AG04449 (cell line): ENCODE measurements around the gene SND1.

Experiments
- CTCF ChIA-PET: fragments of 350-600 bp; formaldehyde crosslinking; extraction: SDS; loops from one replicate; lab custom pipeline; 2021; ENCODE audit warnings: antibody characterized with exemption; lab: Yijun Ruan, JAX
- POLR2A ChIA-PET: fragments of 400-600, 350-600 bp; formaldehyde crosslinking; extraction: SDS; loops from one replicate; lab custom pipeline; 2020; ENCODE audit warnings: antibody characterized with exemption, inconsistent platforms; lab: Yijun Ruan, JAX
- DNase-seq: peaks from one replicate; pipeline ENCODE4 v3.0.0-alpha.2; 2010; ENCODE audit warnings: low read depth, low spot score
- H3K4me3 ChIP-seq: 2 replicates; pipeline ENCODE4 v1.5.1; 2011; ENCODE audit warnings: low read depth, mild to moderate bottlenecking, control low read depth, low read length
- TF ChIP-seq, protein P1 (sequence below): IDR thresholded peaks from one replicate; pipeline ENCODE4 v1.5.1; 2011; ENCODE audit warnings: mild to moderate bottlenecking, moderate library complexity, low read length, control low read depth, inconsistent platforms; ENCODE audit not compliant: insufficient read depth; ENCODE audit errors: missing control alignments

SND1 gene

GRCh38 chr7:127871226-127871625, 219.2 kb downstream of the SND1 start:
- POLR2A ChIA-PET = no interaction called here
- H3K4me3 ChIP-seq = no peak overlapping the region
- TF ChIP-seq, protein P1, sequence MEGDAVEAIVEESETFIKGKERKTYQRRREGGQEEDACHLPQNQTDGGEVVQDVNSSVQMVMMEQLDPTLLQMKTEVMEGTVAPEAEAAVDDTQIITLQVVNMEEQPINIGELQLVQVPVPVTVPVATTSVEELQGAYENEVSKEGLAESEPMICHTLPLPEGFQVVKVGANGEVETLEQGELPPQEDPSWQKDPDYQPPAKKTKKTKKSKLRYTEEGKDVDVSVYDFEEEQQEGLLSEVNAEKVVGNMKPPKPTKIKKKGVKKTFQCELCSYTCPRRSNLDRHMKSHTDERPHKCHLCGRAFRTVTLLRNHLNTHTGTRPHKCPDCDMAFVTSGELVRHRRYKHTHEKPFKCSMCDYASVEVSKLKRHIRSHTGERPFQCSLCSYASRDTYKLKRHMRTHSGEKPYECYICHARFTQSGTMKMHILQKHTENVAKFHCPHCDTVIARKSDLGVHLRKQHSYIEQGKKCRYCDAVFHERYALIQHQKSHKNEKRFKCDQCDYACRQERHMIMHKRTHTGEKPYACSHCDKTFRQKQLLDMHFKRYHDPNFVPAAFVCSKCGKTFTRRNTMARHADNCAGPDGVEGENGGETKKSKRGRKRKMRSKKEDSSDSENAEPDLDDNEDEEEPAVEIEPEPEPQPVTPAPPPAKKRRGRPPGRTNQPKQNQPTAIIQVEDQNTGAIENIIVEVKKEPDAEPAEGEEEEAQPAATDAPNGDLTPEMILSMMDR = no peak
- CTCF ChIA-PET = interaction anchor here (1.0 to 1.2 kb wide), 2 partner anchors 11 to 15 kb away, joined by 3 to 4 read pairs; no protein-coding TSS in a partner anchor
- DNase-seq = no peak

DNA sequence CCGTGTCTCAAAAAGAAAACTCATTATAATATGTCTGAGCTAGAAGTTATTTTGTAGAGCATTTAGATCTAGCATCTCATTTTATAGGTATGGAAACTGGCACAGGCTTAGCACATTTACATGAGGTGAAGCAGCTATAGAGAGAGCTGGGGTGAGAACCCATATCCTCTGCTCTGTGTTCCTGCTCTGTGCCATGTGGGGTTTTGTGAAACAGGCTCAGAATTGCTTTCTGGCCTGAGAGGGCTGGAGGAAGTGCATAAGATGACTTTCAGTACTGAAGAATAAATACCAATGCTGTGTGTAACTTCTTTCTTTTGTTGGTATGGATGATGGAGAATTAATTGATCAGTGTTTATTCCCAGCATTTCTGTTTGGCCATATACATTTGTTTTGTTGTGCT, 220.1 kb downstream of the SND1 start:
- DNase-seq = no peak
- no peak overlapping the region for H3K4me3 ChIP-seq
- TF ChIP-seq, protein P1 = no peak
- ChIA-PET POLR2A (no interaction called here), CTCF (no interaction called here)

DNA sequence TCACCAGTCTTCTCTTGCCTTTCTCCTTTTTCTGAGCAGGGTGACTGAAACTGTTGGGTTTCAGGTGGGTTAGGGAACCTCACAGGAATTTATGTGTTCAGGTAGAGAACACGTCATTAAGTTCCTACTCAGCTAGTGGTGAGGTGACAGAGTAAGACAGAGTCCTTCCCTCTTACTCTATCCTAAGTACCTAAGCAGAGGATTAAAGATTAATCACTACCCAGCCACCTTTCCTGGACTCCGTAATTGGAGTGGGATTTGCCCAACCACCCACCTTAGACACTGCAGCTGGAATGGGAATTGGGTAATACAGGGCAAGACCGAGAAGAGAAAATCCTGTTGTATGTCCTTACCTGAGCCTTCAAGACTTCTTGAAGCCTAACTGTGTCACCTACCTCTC, 221.2 kb downstream of the SND1 start:
- H3K4me3 ChIP-seq = no peak overlapping the region
- ChIA-PET CTCF (interaction anchor here (1.2 kb wide), 1 partner anchor 24 kb away, joined by 3 read pairs; no protein-coding TSS in a partner anchor), POLR2A (no interaction called here)
- no peak for DNase-seq
- TF ChIP-seq, protein P1 = no peak

DNA sequence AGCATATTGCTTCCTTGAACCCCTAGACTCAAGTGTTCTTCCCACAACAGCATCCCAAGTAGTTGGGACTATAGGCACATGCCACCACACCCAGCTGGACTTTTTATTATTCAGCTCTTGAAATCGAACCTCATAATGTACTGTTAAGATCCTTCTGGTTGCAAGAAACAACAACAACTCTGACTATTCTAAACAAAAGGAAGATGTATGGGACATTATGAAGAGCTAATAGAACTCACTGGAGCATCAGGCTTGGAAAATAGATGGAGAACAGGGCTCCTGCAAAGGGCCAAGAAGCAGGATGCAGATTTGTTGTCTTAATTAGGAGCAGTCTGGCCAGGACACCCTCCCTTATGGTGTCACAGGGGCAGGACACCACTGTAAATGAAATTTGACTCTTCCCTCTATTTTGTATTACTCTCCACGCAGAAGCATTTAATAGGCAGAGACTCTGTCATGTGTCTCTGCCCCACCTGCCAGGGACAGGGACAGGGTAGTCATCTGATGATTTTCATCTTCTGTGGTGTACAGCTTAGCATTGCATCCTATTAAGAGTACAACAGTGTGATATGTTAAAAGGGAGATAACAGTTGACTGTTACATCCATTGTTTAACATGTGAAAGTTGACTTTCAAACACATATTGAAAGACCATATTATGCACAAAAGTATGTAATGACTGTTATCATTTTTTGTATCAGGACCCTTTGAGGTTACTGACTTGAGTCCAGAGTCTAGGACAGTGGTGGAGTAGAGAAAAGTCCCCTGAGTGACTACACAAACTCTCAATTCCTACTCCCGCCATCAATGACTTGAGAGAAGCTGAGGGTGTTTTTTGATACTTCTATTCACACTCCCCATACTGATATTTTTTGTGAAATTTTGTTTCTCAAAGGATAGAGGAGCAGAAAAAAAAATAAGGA, 222.0 kb downstream of the SND1 start:
- CTCF ChIA-PET = interaction anchor here (1.2 kb wide), 1 partner anchor 23 kb away, joined by 3 read pairs; no protein-coding TSS in a partner anchor
- H3K4me3 ChIP-seq = no peak overlapping the region
- POLR2A ChIA-PET = no interaction called here
- DNase-seq = no peak
- TF ChIP-seq, protein P1 = no peak

GRCh38 chr7:127874951-127875608, 223.1 kb downstream of the SND1 start:
- no peak for DNase-seq
- TF ChIP-seq, protein P1 = no peak
- ChIA-PET POLR2A (no interaction called here), CTCF (interaction anchor here (0.7 kb wide), 1 partner anchor 9 kb away, joined by 3 read pairs; no protein-coding TSS in a partner anchor)
- H3K4me3 ChIP-seq = no peak overlapping the region

DNA sequence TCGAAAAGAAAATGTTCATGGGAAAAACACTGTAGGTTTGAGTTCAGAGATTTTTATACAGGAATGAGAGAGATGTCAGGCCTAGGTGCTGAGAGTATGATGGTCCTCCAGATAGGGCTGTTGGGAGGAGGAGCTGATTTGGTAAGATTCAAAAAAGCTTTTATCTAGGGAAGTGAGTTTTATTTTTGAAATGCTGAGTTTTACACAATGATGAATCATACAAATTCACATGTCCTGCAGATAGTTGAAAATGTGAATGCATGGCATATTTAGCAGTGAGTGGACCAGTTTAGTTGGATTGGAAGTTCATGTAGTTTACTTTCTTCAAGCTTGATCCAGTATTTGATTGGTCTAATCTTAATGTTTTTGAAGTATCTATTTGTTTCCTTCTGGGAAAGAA, 224.4 kb downstream of the SND1 start:
- TF ChIP-seq, protein P1 = no peak
- ChIA-PET POLR2A (no interaction called here), CTCF (interaction anchor here (0.7 kb wide), 1 partner anchor 60 kb away, joined by 3 read pairs; no protein-coding TSS in a partner anchor)
- no peak overlapping the region for H3K4me3 ChIP-seq
- no peak for DNase-seq
